ENCODE data around the gene UNC119B. TPM values are rescaled to one million over a fixed set of nuclear protein-coding genes. Genes with fewer than 3 reads are reported as not detected.
A peak's percentile ranks its signal among the peaks of the same experiment; 100 is the strongest.

Gene UNC119B
- total and polyA plus RNA-seq, 8 donors = 6.6 to 18.9 (median 14.6) TPM

GRCh38 chr12:120684523-120684932 lies 25.7 kb upstream of the UNC119B start:
- H3K27me3 ChIP-seq = no peaks in the 10 kb centered on the region
- H3K27ac ChIP-seq = no peak overlapping the region
- TF ChIP-seq, protein P1, sequence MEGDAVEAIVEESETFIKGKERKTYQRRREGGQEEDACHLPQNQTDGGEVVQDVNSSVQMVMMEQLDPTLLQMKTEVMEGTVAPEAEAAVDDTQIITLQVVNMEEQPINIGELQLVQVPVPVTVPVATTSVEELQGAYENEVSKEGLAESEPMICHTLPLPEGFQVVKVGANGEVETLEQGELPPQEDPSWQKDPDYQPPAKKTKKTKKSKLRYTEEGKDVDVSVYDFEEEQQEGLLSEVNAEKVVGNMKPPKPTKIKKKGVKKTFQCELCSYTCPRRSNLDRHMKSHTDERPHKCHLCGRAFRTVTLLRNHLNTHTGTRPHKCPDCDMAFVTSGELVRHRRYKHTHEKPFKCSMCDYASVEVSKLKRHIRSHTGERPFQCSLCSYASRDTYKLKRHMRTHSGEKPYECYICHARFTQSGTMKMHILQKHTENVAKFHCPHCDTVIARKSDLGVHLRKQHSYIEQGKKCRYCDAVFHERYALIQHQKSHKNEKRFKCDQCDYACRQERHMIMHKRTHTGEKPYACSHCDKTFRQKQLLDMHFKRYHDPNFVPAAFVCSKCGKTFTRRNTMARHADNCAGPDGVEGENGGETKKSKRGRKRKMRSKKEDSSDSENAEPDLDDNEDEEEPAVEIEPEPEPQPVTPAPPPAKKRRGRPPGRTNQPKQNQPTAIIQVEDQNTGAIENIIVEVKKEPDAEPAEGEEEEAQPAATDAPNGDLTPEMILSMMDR (IDR thresholded peaks at IDR 0.05) = no peak
- ATAC-seq = no peak
- no peak for FAIRE-seq
- no peaks in the 10 kb centered on the region for H3K36me3 ChIP-seq
- intact Hi-C loops (cut with DNase I) = no loop called here
- no peak for DNase-seq
- no peaks in the 10 kb centered on the region for H3K9me3 ChIP-seq
- H3K4me3 ChIP-seq = no peak overlapping the region
- H3K4me1 ChIP-seq = peaks cover 0 to 4% (median under 1%) of the 10 kb centered on the region in 3 donors
- 79 to 82% methylated on average over 8 of the region's 8 CpGs for WGBS, 2 donors

DNA sequence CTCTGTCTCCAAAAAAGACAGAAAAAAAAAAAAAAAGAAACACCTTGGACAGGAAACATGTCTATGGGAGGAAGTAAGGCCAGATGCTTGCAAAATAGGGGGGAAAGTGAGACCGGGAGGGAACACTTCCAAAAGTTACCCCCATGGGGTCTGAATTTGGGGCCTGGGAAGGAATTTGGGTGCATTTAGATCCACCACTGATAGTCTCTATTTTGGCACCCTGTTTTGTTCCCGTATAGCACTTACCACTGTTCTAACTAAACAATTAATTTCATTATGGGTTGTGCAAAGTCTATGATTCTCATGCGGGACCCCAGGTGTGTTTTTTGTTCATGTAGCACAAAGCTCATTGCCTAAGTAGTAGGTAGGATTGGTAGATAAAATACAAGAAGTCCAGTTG lies 24.7 kb upstream of the UNC119B start:
- no peak for ATAC-seq
- no peak for DNase-seq
- Histone ChIP-seq H3K9me3 (no peaks in the 10 kb centered on the region), H3K27me3 (no peaks in the 10 kb centered on the region), H3K4me3 (no peak overlapping the region), H3K4me1 (peaks cover 5 to 14% (median 11%) of the 10 kb centered on the region in 3 donors), H3K27ac (no peak overlapping the region), H3K36me3 (no peaks in the 10 kb centered on the region)
- 65 to 79% methylated on average over 3 of the region's 3 CpGs for WGBS, 2 donors
- TF ChIP-seq, protein P1 (IDR thresholded peaks at IDR 0.05) = no peak
- intact Hi-C loops (cut with DNase I) = no loop called here
- FAIRE-seq = no peak

- Histone ChIP-seq H3K9me3 (no peaks in the 10 kb centered on the region), H3K4me3 (peak overlapping the region; percentile 74 to 99 (median 96)), H3K36me3 (no peaks in the 10 kb centered on the region), H3K4me1 (peaks cover 8 to 21% (median 16%) of the 10 kb centered on the region in 3 donors), H3K27ac (peak overlapping the region; percentile 74 to 88 (median 86)), H3K27me3 (no peaks in the 10 kb centered on the region)
- 0 to 1% methylated on average over 46 of the region's 46 CpGs for WGBS, 2 donors
- DNase-seq (peak; percentile 97 to 100 (median 98)), ATAC-seq (peak; percentile 84 to 93 (median 86)), FAIRE-seq (no peak)
- TF ChIP-seq, protein P1 (IDR thresholded peaks at IDR 0.05) = no peak
- intact Hi-C loops (cut with DNase I) = no loop called here
Observed at GRCh38 chr12:120686151-120686689, 24.0 kb upstream of the UNC119B start.

- 0 to 1% methylated on average over 63 to 84 of the region's 84 CpGs for WGBS, 2 donors
- H3K4me1 ChIP-seq = peaks cover 11 to 26% (median 16%) of the 10 kb centered on the region in 3 donors
Observed at GRCh38 chr12:120686690-120687577, 23.3 kb upstream of the UNC119B start, which contains the start of gene MLEC. TSS of gene MLEC (plus strand) at chr12:120687149. CDS start at chr12:120687297, 148 bp downstream.

More at GRCh38 chr12:120686690-120687577, 23.3 kb upstream of the UNC119B start, which contains the start of gene MLEC:
- H3K27ac ChIP-seq = peak within 1 kb of the TSS; percentile 74 to 88 (median 86)
- peak within 1 kb of the TSS; percentile 74 to 99 (median 96) for H3K4me3 ChIP-seq
- FAIRE-seq (no peak), DNase-seq (peak; percentile 97 to 99 (median 98)), ATAC-seq (peak; percentile 85 to 93 (median 88))
- H3K9me3 ChIP-seq = no peaks in the 10 kb centered on the region
- no peaks in the 10 kb centered on the region for H3K27me3 ChIP-seq
- TF ChIP-seq, protein P1 (IDR thresholded peaks at IDR 0.05) = no peak
- intact Hi-C loops (cut with DNase I) = no loop called here
- H3K36me3 ChIP-seq = no peaks in the 10 kb centered on the region

Data from pancreas (tissue), 10 donors.